ENCODE measurements around the gene CRIP2. TPM values are rescaled to one million over a fixed set of nuclear protein-coding genes. Genes with fewer than 3 reads are reported as not detected.

The CRIP2 gene
- polyA plus RNA-seq, 3 donors from 2014 or later, result 5.7 to 30.2 (median 18.1) TPM

GRCh38 chr14:105479431-105480158, 5.0 kb downstream of the CRIP2 start:
- Mint-ChIP-seq H3K36me3 (no peaks in the 10 kb centered on the region), H3K27me3 (ENCODE audit: low read depth in 3 of 3) (peaks cover 27 to 35% (median 35%) of the 10 kb centered on the region in 3 donors), H3K4me3 (peak overlapping the region in 2 of 5 donors; percentile 30 to 44), H3K27ac (peak overlapping the region in 5 of 6 donors; percentile 32 to 99 (median 70)), H3K9me3 (no peaks in the 10 kb centered on the region), H3K4me1 (peaks cover 23 to 47% of the 10 kb centered on the region in 2 donors)
- no peak for DNase-seq

GRCh38 chr14:105480199-105480746, 5.7 kb downstream of the CRIP2 start:
- Mint-ChIP-seq H3K9me3 (no peaks in the 10 kb centered on the region), H3K36me3 (no peaks in the 10 kb centered on the region), H3K4me3 (peak overlapping the region in 1 of 5 donors; percentile 18), H3K27me3 (ENCODE audit: low read depth in 3 of 3) (peaks cover 28 to 36% (median 36%) of the 10 kb centered on the region in 3 donors), H3K4me1 (peaks cover 25 to 53% of the 10 kb centered on the region in 2 donors), H3K27ac (peak overlapping the region in 5 of 6 donors; percentile 95 to 100 (median 99))
- no peak for DNase-seq

- H3K27me3 Mint-ChIP-seq (ENCODE audit: low read depth in 3 of 3), result peaks cover 33 to 43% (median 34%) of the 10 kb centered on the region in 3 donors
Measured at GRCh38 chr14:105480807-105481801, 6.5 kb downstream of the CRIP2 start.

DNA sequence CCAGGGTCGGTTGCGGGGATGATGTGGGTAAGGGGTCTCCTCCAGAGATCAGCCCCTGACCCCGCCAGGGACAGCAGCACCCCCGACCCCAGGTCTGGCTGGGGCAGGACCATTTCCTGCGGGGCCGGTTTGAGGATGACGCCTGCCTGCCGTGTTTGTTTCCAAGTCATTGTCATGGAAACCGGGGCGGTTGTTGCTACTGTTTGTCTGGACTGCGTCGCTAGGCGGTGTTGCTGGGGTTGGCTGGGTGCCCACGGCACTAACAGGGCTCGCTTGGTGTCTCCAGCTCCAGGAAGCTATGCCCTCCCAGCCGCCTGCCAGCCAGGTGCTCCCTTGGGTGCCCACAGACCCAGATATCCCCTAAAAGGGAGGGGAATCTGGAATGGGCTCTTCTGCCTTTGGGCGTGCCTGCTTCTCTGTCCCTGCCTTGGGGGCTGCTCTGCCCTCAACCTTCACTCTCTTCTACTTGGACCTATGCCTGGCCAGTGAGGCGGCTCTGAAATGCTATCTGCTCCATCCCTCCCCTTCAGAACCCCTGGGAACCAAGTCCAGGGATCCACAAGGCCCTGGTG, 7.4 kb downstream of the CRIP2 start:
- Mint-ChIP-seq H3K4me3 (peak overlapping the region; percentile 72 to 84 (median 82)), H3K4me1 (peaks cover 30 to 57% of the 10 kb centered on the region in 2 donors), H3K36me3 (no peaks in the 10 kb centered on the region), H3K27me3 (ENCODE audit: low read depth in 3 of 3) (peaks cover 30 to 44% (median 41%) of the 10 kb centered on the region in 3 donors), H3K9me3 (no peaks in the 10 kb centered on the region), H3K27ac (peak overlapping the region; percentile 95 to 100 (median 99))
- peak; percentile 97 to 99 (median 98) for DNase-seq

More at GRCh38 chr14:105480807-105481801, 6.5 kb downstream of the CRIP2 start:
- Mint-ChIP-seq H3K36me3 (no peaks in the 10 kb centered on the region), H3K27ac (peak overlapping the region; percentile 95 to 100 (median 99)), H3K4me3 (peak overlapping the region; percentile 66 to 84 (median 82)), H3K9me3 (no peaks in the 10 kb centered on the region), H3K4me1 (peaks cover 25 to 57% of the 10 kb centered on the region in 2 donors)
- peak; percentile 90 to 91 (median 91) for DNase-seq

DNA sequence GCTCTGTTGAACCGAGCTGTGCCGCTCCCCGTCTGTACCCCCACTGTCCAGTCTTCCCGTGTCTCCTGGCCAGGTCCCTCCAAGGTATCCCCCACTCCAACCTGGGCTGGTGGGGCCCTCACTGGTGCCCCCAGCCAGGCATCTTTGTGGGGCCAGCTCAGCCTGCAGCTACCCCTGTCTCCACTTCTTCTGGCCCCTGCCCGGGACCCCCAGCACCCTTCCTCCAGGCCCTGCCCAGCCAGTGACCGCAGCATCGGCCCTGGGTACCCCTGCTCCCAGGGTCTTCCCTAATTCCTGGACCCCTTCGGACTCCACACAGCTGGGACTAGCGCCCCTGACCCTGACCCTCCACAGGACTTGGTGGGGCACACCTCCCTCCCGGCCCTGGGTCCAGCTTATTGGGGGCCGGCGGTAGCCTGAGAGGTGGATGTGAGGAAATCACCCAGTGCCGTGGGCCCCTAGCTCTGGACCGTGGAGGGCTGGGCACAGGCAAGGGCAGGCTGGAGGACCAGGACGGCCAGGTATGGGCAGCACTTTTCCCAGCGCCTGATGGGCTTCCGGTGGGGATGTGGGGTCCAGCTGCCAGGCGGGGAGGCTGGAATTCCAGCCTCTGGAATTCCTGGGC, 8.0 kb downstream of the CRIP2 start:
- no peak for DNase-seq
- peak overlapping the region; percentile 95 to 100 (median 99) for H3K27ac Mint-ChIP-seq
- no peaks in the 10 kb centered on the region for H3K36me3 Mint-ChIP-seq
- peak overlapping the region; percentile 72 to 84 (median 82) for H3K4me3 Mint-ChIP-seq
- peaks cover 34 to 53% of the 10 kb centered on the region in 2 donors for H3K4me1 Mint-ChIP-seq
- H3K27me3 Mint-ChIP-seq (ENCODE audit: low read depth in 3 of 3), result peaks cover 29 to 42% (median 39%) of the 10 kb centered on the region in 3 donors
- H3K9me3 Mint-ChIP-seq, result no peaks in the 10 kb centered on the region

DNA sequence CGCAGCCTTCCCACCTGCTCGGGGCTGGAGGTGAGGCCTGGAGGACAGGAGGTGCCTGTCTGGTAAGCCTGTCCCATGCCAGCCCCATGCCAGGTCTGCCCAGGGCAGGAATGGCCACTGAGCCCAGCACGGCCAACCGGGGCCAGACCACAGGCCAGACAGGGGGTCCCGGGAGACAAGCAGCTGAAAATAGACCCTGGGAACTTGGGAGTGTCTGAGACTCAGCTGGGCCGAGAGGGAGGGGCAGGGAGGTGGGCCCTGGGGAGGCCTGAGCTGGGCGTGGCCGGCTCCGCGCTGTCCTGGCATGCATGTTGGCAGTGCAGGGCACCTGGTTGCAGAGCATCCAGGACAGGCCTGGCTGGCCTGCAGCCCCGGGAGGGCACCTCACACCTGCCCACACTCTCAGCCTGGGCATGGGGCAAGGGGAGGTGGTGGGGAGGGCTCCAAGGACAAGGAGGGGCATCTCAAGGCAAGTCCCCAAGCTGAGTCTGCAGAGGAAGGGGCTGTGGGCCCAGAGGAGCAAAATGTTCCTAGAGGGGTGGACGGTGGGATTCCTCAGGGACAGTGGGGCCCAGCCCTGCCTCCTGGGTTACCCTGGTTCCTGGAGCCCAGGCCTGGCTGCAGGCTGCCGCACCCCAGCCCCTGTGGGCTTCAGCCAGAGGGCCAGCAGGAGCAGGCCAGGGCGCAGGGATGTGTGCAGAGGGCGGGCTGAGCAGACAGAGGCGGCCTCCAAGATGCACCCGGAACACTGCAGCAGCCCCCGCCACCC, 8.9 kb downstream of the CRIP2 start:
- H3K36me3 Mint-ChIP-seq, result no peaks in the 10 kb centered on the region
- H3K9me3 Mint-ChIP-seq, result no peaks in the 10 kb centered on the region
- no peak overlapping the region for H3K4me3 Mint-ChIP-seq
- peak overlapping the region in 5 of 6 donors; percentile 59 to 100 (median 99) for H3K27ac Mint-ChIP-seq
- peaks cover 38 to 60% of the 10 kb centered on the region in 2 donors for H3K4me1 Mint-ChIP-seq
- H3K27me3 Mint-ChIP-seq (ENCODE audit: low read depth in 3 of 3), result peaks cover 32 to 45% (median 44%) of the 10 kb centered on the region in 3 donors
- no peak for DNase-seq

- no peaks in the 10 kb centered on the region for H3K9me3 Mint-ChIP-seq
- peak overlapping the region in 4 of 5 donors; percentile 43 to 64 (median 52) for H3K4me3 Mint-ChIP-seq
- DNase-seq, result peak; percentile 42 to 58 (median 50)
- no peaks in the 10 kb centered on the region for H3K36me3 Mint-ChIP-seq
- peaks cover 33 to 48% (median 47%) of the 10 kb centered on the region in 3 donors for H3K27me3 Mint-ChIP-seq (ENCODE audit: low read depth in 3 of 3)
- H3K27ac Mint-ChIP-seq, result peak overlapping the region; percentile 73 to 97 (median 93)
- peaks cover 39 to 66% of the 10 kb centered on the region in 2 donors for H3K4me1 Mint-ChIP-seq
Measured at GRCh38 chr14:105484069-105484996, 9.7 kb downstream of the CRIP2 start.

GRCh38 chr14:105484997-105485393, 10.4 kb downstream of the CRIP2 start:
- Mint-ChIP-seq H3K27ac (peak overlapping the region; percentile 79 to 97 (median 93)), H3K4me1 (peaks cover 45 to 64% of the 10 kb centered on the region in 2 donors), H3K27me3 (ENCODE audit: low read depth in 3 of 3) (peaks cover 35 to 53% (median 50%) of the 10 kb centered on the region in 3 donors), H3K9me3 (no peaks in the 10 kb centered on the region), H3K4me3 (peak overlapping the region in 2 of 5 donors; percentile 7 to 80), H3K36me3 (no peaks in the 10 kb centered on the region)
- no peak for DNase-seq

DNA sequence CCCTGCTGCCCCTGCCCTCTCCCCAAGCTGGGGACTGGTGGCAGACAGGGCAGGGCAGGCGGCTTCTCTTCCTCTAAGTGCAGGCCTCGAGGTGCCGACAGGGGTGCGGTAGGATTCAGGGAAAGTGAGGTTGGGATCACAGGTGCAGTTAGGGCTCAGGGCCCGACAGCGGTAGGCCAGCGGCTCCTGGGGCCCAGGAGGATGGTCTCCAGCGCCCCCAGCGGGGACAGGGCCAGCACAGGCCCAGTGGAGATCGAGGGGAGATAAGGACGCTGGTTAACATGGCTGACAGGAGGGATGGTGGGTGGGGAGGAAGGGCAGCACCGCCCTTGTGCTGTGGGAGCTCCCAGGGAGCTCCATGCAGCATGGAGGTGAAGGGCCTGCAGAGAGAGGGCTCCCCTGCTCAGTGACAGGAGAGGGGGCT, 11.1 kb downstream of the CRIP2 start:
- Mint-ChIP-seq H3K4me1 (peaks cover 43 to 61% of the 10 kb centered on the region in 2 donors), H3K27me3 (ENCODE audit: low read depth in 3 of 3) (peaks cover 32 to 56% (median 51%) of the 10 kb centered on the region in 3 donors), H3K9me3 (no peaks in the 10 kb centered on the region), H3K4me3 (peak overlapping the region; percentile 77 to 87 (median 82)), H3K36me3 (no peaks in the 10 kb centered on the region), H3K27ac (peak overlapping the region; percentile 79 to 96 (median 92))
- peak; percentile 71 to 78 (median 77) for DNase-seq

GRCh38 chr14:105486163-105486973, 11.7 kb downstream of the CRIP2 start, which contains the start of gene CRIP1:
CRIP1 (plus strand) TSS chr14:105486886; CDS start chr14:105487260, 374 bp downstream.
- Mint-ChIP-seq H3K9me3 (no peaks in the 10 kb centered on the region), H3K36me3 (no peaks in the 10 kb centered on the region), H3K4me1 (peaks cover 38 to 58% of the 10 kb centered on the region in 2 donors), H3K27me3 (ENCODE audit: low read depth in 3 of 3) (peaks cover 30 to 54% (median 49%) of the 10 kb centered on the region in 3 donors), H3K27ac (peak within 1 kb of the TSS; percentile 85 to 96 (median 94)), H3K4me3 (peak within 1 kb of the TSS; percentile 87 to 91 (median 87))
- peak in 2 of 3 donors; percentile 34 to 43 for DNase-seq

Measured in immature natural killer cell (primary cell).